Pancreas (tissue), 10 donors: Measurements from ENCODE around the gene ZNF846. TPM values are rescaled to one million over a fixed set of nuclear protein-coding genes. Genes with fewer than 3 reads are reported as not detected.

ENCODE experiments used
- ATAC-seq, 4 donors: fragments of 200-7000 bp; cut with Tn5 transposase; one replicate each; pipeline versions ENCODE4 v1.8.0 to v1.9.1; 2020; ENCODE audit warnings: mild to moderate bottlenecking in 4 of 4, moderate library complexity in 4 of 4
- DNase-seq, 6 donors: peaks; one replicate each; pipeline ENCODE4 v3.0.0-alpha.2; 2020
- FAIRE-seq: peaks from 2 replicates; lab custom pipeline; 2012; peaks lifted over from hg19 to GRCh38; lab: Jason Lieb, UNC
- H3K27ac ChIP-seq, 4 donors: fragments of 200-600 bp; sonication (generic); 1 replicate in 3 of 4; 2 replicates in 1 of 4; pipeline versions ENCODE4 v1.5.0 to v1.8.0; 2020
- H3K27me3 ChIP-seq, 4 donors: fragments of 200-600 bp; one replicate each; pipeline ENCODE4 v1.8.0; 2021
- H3K36me3 ChIP-seq, 3 donors: fragments of 200-600 bp; sonication (generic) in 1 of 3; one replicate each; pipeline versions ENCODE4 v1.5.0 to v1.8.0; 2020 to 2021
- H3K4me1 ChIP-seq, 3 donors: fragments of 200-600 bp; one replicate each; pipeline ENCODE4 v1.8.0; 2021
- H3K4me3 ChIP-seq, 4 donors: fragments of 200-600 bp; sonication (generic) in 2 of 4; one replicate each; pipeline versions ENCODE4 v1.5.0 to v1.8.0; 2020 to 2021
- H3K9me3 ChIP-seq, 4 donors: fragments of 200-600 bp; one replicate each; pipeline ENCODE4 v1.8.0; 2021
- WGBS, 2 donors: extraction: QIAGEN DNeasy Blood & Tissue Kit; methylation state at CpG; one replicate each; pipeline ENCODE4 v1.1.7; 2013; 5-methylcytosine and 5-hydroxymethylcytosine counted together
- intact Hi-C, 3 donors: fragments of 100-400 bp; cut with DNase I; formaldehyde crosslinking; loops; one replicate each; pipeline versions ENCODE4 v1.11.1 to v1.14.2; 2022
- polyA plus RNA-seq, 2 donors: library from polyadenylated mRNA; stranded (reverse); fragments of 200-250 nt; gene quantifications; one replicate each; pipeline ENCODE4 v1.2.3, GENCODE V29; 2013
- total RNA-seq, 6 donors: library from RNA; stranded (reverse); fragmentation: NEBNext Ultra II Directional in 4 of 6; extraction: Animal tissue kit (Norgen Biotek cat#: 25700) in 4 of 6; gene quantifications; one replicate each; pipeline versions ENCODE4 v1.2.1 to v1.2.4, GENCODE V29; 2021 to 2023
- TF ChIP-seq, protein P1 (sequence below), 4 donors: fragments of 200-600 bp; sonication (generic) in 3 of 4; IDR thresholded peaks; one replicate each; pipeline versions ENCODE4 v1.5.0 to v1.8.0; 2021; ENCODE audit warnings: antibody characterized with exemption in 4 of 4
- donor health status: healthy with polysubstance abuse.
- donor health status: DM: no; HTN: no; CAD: no; lungs with moderate emphysema.
- donor health status: DM: no; HTN: no; CAD: no.
- donor health status: control.
- donor health status: control.
- donor health status: Bipolar disorder and iron deficiency.
- donor health status: DM: yes; HTN: yes; CAD: no.
- donor health status: DM: no; HTN: no; CAD: no.
- donor health status: DM: no; HTN: no; CAD: no.
- donor health status: DM: yes; HTN: yes; CAD: no.

Gene ZNF846
- total and polyA plus RNA-seq, 8 donors: 2.3 to 10.2 (median 4.1) TPM

GRCh38 chr19:9724157-9724556, 44.4 kb downstream of the ZNF846 start:
- WGBS, 2 donors: 71 to 79% methylated on average over 4 of the region's 4 CpGs
- Histone ChIP-seq H3K4me3 (no peak overlapping the region), H3K4me1 (no peaks in the 10 kb centered on the region), H3K27me3 (no peaks in the 10 kb centered on the region), H3K9me3 (no peaks in the 10 kb centered on the region), H3K27ac (no peak overlapping the region), H3K36me3 (no peaks in the 10 kb centered on the region)
- no peak for FAIRE-seq
- no peak for DNase-seq
- no peak for ATAC-seq
- TF ChIP-seq, protein P1, sequence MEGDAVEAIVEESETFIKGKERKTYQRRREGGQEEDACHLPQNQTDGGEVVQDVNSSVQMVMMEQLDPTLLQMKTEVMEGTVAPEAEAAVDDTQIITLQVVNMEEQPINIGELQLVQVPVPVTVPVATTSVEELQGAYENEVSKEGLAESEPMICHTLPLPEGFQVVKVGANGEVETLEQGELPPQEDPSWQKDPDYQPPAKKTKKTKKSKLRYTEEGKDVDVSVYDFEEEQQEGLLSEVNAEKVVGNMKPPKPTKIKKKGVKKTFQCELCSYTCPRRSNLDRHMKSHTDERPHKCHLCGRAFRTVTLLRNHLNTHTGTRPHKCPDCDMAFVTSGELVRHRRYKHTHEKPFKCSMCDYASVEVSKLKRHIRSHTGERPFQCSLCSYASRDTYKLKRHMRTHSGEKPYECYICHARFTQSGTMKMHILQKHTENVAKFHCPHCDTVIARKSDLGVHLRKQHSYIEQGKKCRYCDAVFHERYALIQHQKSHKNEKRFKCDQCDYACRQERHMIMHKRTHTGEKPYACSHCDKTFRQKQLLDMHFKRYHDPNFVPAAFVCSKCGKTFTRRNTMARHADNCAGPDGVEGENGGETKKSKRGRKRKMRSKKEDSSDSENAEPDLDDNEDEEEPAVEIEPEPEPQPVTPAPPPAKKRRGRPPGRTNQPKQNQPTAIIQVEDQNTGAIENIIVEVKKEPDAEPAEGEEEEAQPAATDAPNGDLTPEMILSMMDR (IDR thresholded peaks at IDR 0.05): no peak
- intact Hi-C loops: no loop called here

DNA sequence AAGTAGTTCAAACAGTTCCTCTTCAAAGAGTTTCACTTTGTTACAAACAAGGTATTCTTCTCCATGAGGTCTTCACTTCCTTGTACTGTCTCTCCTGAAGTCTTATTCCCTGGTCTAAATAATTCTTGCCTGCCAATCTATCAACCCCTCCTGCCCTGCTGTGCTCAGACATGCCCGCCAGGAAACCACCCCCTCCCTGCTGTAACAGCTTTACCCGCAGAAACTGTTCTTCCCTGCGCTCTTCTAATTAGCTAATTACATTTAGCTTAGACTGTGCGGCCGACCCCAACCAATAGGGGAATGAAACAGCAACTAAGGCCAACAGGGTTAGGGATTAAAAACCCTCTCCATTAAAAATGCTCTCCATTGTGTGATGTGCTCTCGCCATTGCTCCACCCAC, 46.7 kb downstream of the ZNF846 start:
- Histone ChIP-seq H3K36me3 (no peaks in the 10 kb centered on the region), H3K27ac (no peak overlapping the region), H3K4me3 (no peak overlapping the region), H3K27me3 (no peaks in the 10 kb centered on the region), H3K9me3 (no peaks in the 10 kb centered on the region), H3K4me1 (no peaks in the 10 kb centered on the region)
- 27 to 44% methylated on average over 6 of the region's 6 CpGs for WGBS, 2 donors
- ATAC-seq: peak in 1 of 4 donors; percentile 25
- FAIRE-seq: no peak
- no peak for DNase-seq
- TF ChIP-seq, protein P1 (IDR thresholded peaks at IDR 0.05): no peak
- intact Hi-C loops: no loop called here

DNA sequence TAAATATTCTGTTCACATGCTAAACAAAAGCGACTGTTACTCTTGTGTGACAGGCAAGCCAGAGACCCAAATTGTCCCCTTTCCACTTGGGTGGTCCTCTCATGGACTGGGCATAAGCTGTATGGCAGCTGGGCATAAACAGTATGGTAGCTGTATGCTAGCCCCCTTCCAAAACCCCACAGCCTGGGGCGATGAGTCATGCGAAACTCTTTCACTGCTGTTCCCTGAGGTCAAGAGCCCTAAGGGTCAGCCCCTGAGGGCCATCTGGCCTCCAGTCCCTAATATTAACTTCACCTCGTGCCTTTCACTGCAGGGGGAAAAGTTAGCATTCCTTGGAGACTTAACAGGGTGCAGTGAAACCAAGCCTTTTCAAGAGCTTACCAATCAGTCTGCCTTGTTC, 48.0 kb downstream of the ZNF846 start:
- ATAC-seq (no peak), DNase-seq (no peak), FAIRE-seq (no peak)
- intact Hi-C loops: no loop called here
- Histone ChIP-seq H3K27me3 (no peaks in the 10 kb centered on the region), H3K27ac (no peak overlapping the region), H3K9me3 (no peaks in the 10 kb centered on the region), H3K4me3 (no peak overlapping the region), H3K36me3 (no peaks in the 10 kb centered on the region), H3K4me1 (no peaks in the 10 kb centered on the region)
- TF ChIP-seq, protein P1 (IDR thresholded peaks at IDR 0.05): no peak
- WGBS, 2 donors: 51 to 62% methylated on average over 4 of the region's 4 CpGs

- no peaks in the 10 kb centered on the region for H3K36me3 ChIP-seq
- intact Hi-C loops: no loop called here
- no peak overlapping the region for H3K4me3 ChIP-seq
- TF ChIP-seq, protein P1 (IDR thresholded peaks at IDR 0.05): no peak
- no peaks in the 10 kb centered on the region for H3K27me3 ChIP-seq
- H3K27ac ChIP-seq: no peak overlapping the region
- DNase-seq (no peak), FAIRE-seq (no peak), ATAC-seq (no peak)
- WGBS, 2 donors: 85 to 86% methylated on average over 3 of the region's 3 CpGs
- no peaks in the 10 kb centered on the region for H3K4me1 ChIP-seq
- H3K9me3 ChIP-seq: no peaks in the 10 kb centered on the region
Observed at GRCh38 chr19:9711815-9712214, 56.7 kb downstream of the ZNF846 start.

GRCh38 chr19:9709305-9709704, 59.2 kb downstream of the ZNF846 start:
- ATAC-seq: peak in 1 of 4 donors; percentile 79
- no peak overlapping the region for H3K4me3 ChIP-seq
- peak overlapping the region in 1 of 4 donors; percentile 38 for H3K27ac ChIP-seq
- H3K27me3 ChIP-seq: no peaks in the 10 kb centered on the region
- 11 to 16% methylated on average over 1 of the region's 1 CpG for WGBS, 2 donors
- intact Hi-C loops: no loop called here
- TF ChIP-seq, protein P1 (IDR thresholded peaks at IDR 0.05): no peak
- no peaks in the 10 kb centered on the region for H3K9me3 ChIP-seq
- DNase-seq: peak in 1 of 6 donors; percentile 21
- no peaks in the 10 kb centered on the region for H3K4me1 ChIP-seq
- FAIRE-seq: no peak
- H3K36me3 ChIP-seq: no peaks in the 10 kb centered on the region
